ENCODE data around the gene KIF25.
"Not testable (repeated sequence)": the region's sequence is repeated elsewhere in the genome, so short reads cannot be mapped to it uniquely, and the experiment has no call there.

Gene KIF25

GRCh38 chr6:167996424-167997199 lies 859 bp upstream of the KIF25 start:
- DNase-seq: no peak

- DNase-seq: no peak
Observed at GRCh38 chr6:167998215-167998614, 744 bp downstream of the KIF25 start.

- DNase-seq: no peak
Observed at GRCh38 chr6:168000198-168001028, 2.9 kb downstream of the KIF25 start.

GRCh38 chr6:168001029-168001332 lies 3.5 kb downstream of the KIF25 start:
- DNase-seq: no peak

GRCh38 chr6:168001514-168001913 lies 4.0 kb downstream of the KIF25 start:
- DNase-seq: not testable (repeated sequence)

GRCh38 chr6:168002804-168003203 lies 5.3 kb downstream of the KIF25 start:
- DNase-seq: no peak

- no peak for DNase-seq
Observed at GRCh38 chr6:168004023-168004422, 6.6 kb downstream of the KIF25 start.

GRCh38 chr6:168004945-168005344 lies 7.5 kb downstream of the KIF25 start:
- no peak for DNase-seq

- no peak for DNase-seq
Observed at GRCh38 chr6:168005796-168006195, 8.3 kb downstream of the KIF25 start.

GRCh38 chr6:168007592-168008338 lies 10.3 kb downstream of the KIF25 start:
- no peak for DNase-seq

- no peak for DNase-seq
Observed at GRCh38 chr6:168009331-168009730, 11.9 kb downstream of the KIF25 start.

- no peak for DNase-seq
Observed at GRCh38 chr6:168011291-168011690, 13.8 kb downstream of the KIF25 start.

GRCh38 chr6:168012431-168013249 lies 15.2 kb downstream of the KIF25 start:
- no peak for DNase-seq

GRCh38 chr6:168013250-168013915 lies 15.9 kb downstream of the KIF25 start:
- no peak for DNase-seq

GRCh38 chr6:168014428-168014827 lies 17.0 kb downstream of the KIF25 start:
- no peak for DNase-seq

GRCh38 chr6:168015009-168015408 lies 17.5 kb downstream of the KIF25 start:
- DNase-seq: no peak

- DNase-seq: no peak
Observed at GRCh38 chr6:168015482-168016175, 18.2 kb downstream of the KIF25 start.

GRCh38 chr6:168016176-168016620 lies 18.7 kb downstream of the KIF25 start:
- DNase-seq: no peak

- DNase-seq: no peak
Observed at GRCh38 chr6:168016721-168017525, 19.5 kb downstream of the KIF25 start.

- no peak for DNase-seq
Observed at GRCh38 chr6:168017629-168018028, 20.2 kb downstream of the KIF25 start.

GRCh38 chr6:168018664-168019063 lies 21.2 kb downstream of the KIF25 start:
- no peak for DNase-seq
